Spinal cord (tissue), 10 donors: Measurements from ENCODE around the gene FRYL. TPM values are rescaled to one million over a fixed set of nuclear protein-coding genes. Genes with fewer than 3 reads are reported as not detected.
"Not testable (repeated sequence)": the region's sequence is repeated elsewhere in the genome, so short reads cannot be mapped to it uniquely, and the experiment has no call there.

ENCODE experiments used
- DNase-seq, 6 donors: peaks; one replicate each; pipeline versions ENCODE4 v3.0.0 to v3.0.0-alpha.2; 2013 to 2015; ENCODE audit warnings: low spot score in 6 of 6, low read depth in 4 of 6
- H3K27ac ChIP-seq: one replicate; pipeline ENCODE4 v1.5.1; 2013; ENCODE audit warnings: low read depth, low read length, control low read depth
- H3K27me3 ChIP-seq: one replicate; pipeline ENCODE4 v1.6.1; 2013; ENCODE audit warnings: low read length; ENCODE audit not compliant: control insufficient read depth, insufficient read depth
- H3K36me3 ChIP-seq: one replicate; pipeline ENCODE4 v1.6.1; 2013; ENCODE audit warnings: low read length; ENCODE audit not compliant: control insufficient read depth, insufficient read depth
- H3K4me1 ChIP-seq: one replicate; pipeline ENCODE4 v1.6.1; 2013; ENCODE audit warnings: low read length; ENCODE audit not compliant: control insufficient read depth, insufficient read depth
- H3K4me3 ChIP-seq: one replicate; pipeline ENCODE4 v1.5.1; 2013; ENCODE audit warnings: low read depth, low read length, control low read depth
- H3K9me3 ChIP-seq: one replicate; pipeline ENCODE4 v1.6.1; 2013; ENCODE audit warnings: low read length; ENCODE audit not compliant: control insufficient read depth, insufficient read depth
- WGBS: methylation state at CpG from one replicate; pipeline ENCODE4 v1.1.5; 2013; ENCODE audit warnings: missing lambda C conversion rate; ENCODE audit not compliant: insufficient coverage; 5-methylcytosine and 5-hydroxymethylcytosine counted together
- polyA plus RNA-seq, 2 donors: library from polyadenylated mRNA; unstranded; fragments of 120-200 nt; gene quantifications; one replicate each; pipeline ENCODE4 v1.2.1, GENCODE V29; 2013; ENCODE audit not compliant: insufficient read length in 2 of 2
- total RNA-seq, 2 donors: library from RNA; depleted of rRNA in 1 of 2; stranded (reverse); fragments of 120-200 nt in 1 of 2; fragments of >200 nt in 1 of 2; gene quantifications; one replicate each; pipeline versions ENCODE4 v1.2.3 to v1.2.4, GENCODE V29; 2013 to 2014
- donor health status: healthy.

Gene FRYL
- total and polyA plus RNA-seq, 4 donors, result 27.0 to 120 (median 55.7) TPM

DNA sequence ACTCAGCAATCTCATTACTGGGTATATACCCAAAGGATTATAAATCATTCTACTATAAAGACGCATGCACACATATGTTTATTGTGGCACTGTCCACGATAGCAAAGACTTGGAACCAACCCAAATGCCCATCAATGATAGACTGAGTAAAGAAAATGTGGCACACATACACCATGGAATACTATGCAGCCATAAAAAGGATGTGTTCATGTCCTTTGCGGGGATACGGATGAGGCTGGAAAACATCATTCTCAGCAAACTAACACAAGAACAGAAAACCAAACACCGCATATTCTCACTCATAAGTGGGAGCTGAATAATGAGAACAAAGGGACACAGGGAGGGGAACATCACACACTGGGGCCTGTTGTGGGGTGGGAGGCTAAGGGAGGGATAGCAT is 141.5 kb downstream of the FRYL start:
- WGBS, result no CpG with 5 or more reads among the region's 5 CpGs
- DNase-seq, H3K4me3 ChIP-seq, H3K4me1 ChIP-seq, H3K27ac ChIP-seq, H3K36me3 ChIP-seq, H3K27me3 ChIP-seq, H3K9me3 ChIP-seq: not testable (repeated sequence)

DNA sequence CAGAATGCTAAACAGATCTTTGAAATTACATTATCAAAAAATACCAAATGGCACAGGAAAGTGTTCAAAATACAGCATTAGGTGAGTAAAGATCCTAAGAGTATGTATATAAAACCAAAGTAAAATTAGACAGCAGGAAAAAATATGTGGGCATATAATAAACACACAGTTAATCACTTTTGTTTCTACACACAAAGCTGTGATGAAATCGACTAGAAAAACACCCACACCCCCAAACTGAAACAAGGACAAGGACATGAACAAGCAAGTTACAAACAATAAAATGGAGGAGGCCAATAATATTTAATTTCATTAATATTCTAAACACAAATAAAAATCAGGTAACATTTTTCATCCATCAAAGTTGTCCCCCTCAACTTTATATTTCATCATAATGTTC is 143.2 kb downstream of the FRYL start:
- no peak for DNase-seq
- WGBS, result no CpG with 5 or more reads among the region's 1 CpG
- H3K9me3 ChIP-seq, result no peaks in the 10 kb centered on the region
- no peaks in the 10 kb centered on the region for H3K4me1 ChIP-seq
- no peak overlapping the region for H3K4me3 ChIP-seq
- no peaks in the 10 kb centered on the region for H3K36me3 ChIP-seq
- no peaks in the 10 kb centered on the region for H3K27me3 ChIP-seq
- H3K27ac ChIP-seq, result no peak overlapping the region

DNA sequence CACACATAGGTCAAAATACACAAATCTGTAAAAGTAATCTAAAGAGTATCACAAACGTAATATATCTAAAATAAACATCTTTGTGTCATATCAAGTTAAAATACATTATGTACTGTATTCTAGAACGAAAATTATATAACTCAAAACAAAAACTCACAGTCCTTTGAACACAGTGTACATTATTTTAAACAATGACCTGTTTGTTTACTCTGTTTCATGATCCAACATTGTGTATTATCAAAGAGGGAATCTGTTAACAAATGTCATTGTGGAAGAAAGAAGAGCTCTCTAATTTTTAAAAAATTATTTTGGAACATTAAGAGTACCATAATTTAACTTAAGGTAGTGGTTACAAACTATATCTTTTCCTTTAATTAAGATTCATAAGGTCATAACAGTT is 144.1 kb downstream of the FRYL start:
- Histone ChIP-seq H3K9me3 (no peaks in the 10 kb centered on the region), H3K4me1 (no peaks in the 10 kb centered on the region), H3K4me3 (no peak overlapping the region), H3K27ac (no peak overlapping the region), H3K27me3 (no peaks in the 10 kb centered on the region), H3K36me3 (no peaks in the 10 kb centered on the region)
- WGBS, result no CpG with 5 or more reads among the region's 2 CpGs
- no peak for DNase-seq

DNA sequence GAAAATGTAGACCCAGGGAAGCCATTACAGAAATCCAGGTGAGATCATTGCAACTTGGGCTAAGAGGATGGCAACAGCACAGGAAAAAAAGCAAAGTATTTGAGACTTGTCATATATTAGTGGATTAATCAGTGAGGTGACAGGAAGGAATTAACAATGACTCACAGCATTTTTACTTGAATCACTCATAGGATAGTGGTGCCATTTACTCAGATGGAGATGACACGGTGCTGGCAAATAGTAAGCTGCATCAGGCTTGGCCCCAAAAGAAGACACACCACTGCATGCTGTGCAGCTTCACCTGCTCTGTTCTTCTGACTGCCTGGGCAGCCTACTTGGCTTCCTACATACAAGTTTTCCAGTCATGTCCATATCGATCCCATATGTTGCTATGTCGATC is 144.8 kb downstream of the FRYL start:
- 100% methylated on average over 1 of the region's 3 CpGs for WGBS
- Histone ChIP-seq H3K9me3 (no peaks in the 10 kb centered on the region), H3K4me1 (no peaks in the 10 kb centered on the region), H3K36me3 (no peaks in the 10 kb centered on the region), H3K4me3 (no peak overlapping the region), H3K27ac (no peak overlapping the region), H3K27me3 (no peaks in the 10 kb centered on the region)
- no peak for DNase-seq

DNA sequence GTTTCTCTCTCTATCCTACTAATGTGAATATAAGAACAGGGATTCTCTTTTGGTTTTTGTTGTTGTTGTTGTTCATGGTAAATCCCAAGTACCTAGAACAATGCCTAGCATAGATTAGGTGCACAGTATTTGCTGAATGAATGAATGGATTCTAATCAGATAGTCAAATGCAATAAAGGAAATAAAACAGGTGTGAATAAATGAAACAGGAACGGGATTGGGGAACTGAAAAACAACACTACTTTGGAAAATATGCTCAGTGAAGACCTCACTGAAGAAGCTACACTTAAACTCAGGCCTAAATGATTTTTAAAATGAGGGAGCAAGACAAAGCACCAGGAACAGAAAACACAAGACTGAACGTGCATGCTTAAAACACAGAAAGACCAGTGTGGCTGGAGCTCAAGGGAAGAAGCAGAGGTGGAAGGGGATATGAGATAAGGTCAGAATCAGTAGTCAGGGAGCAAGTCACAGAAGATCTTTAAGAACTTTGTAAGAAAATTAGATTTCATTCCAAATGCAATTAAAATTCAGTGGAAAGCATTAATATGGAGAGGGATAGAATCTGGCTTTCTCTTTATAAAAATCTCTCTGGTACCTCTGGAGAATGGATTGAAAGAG is 145.3 kb downstream of the FRYL start:
- DNase-seq, result no peak
- H3K4me1 ChIP-seq, result no peaks in the 10 kb centered on the region
- WGBS, result 89% methylated on average over 1 of the region's 2 CpGs
- no peak overlapping the region for H3K27ac ChIP-seq
- no peak overlapping the region for H3K4me3 ChIP-seq
- no peaks in the 10 kb centered on the region for H3K27me3 ChIP-seq
- H3K36me3 ChIP-seq, result no peaks in the 10 kb centered on the region
- no peaks in the 10 kb centered on the region for H3K9me3 ChIP-seq

DNA sequence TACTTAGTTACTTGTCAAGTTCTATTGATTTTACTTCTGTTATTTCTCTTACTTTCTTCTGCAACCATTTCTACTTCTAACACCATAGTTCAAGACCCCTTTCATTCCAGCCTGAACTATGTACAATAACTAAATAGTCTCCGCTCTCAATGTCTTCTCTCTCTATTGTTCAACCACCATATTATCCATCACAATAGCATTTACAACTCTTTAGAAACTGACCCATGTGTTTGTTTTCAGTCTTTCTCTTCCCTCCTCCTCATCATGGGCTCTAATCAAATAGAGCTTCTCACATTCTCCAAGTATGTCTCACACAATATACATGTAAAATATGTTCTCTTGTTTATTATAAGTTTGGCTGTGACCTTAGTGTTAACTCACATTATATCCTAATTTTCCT is 146.4 kb downstream of the FRYL start:
- DNase-seq, result no peak
- Histone ChIP-seq H3K27ac (no peak overlapping the region), H3K27me3 (no peaks in the 10 kb centered on the region), H3K9me3 (no peaks in the 10 kb centered on the region), H3K4me3 (no peak overlapping the region), H3K36me3 (no peaks in the 10 kb centered on the region), H3K4me1 (no peaks in the 10 kb centered on the region)
- 82% methylated on average over 1 of the region's 1 CpG for WGBS

DNA sequence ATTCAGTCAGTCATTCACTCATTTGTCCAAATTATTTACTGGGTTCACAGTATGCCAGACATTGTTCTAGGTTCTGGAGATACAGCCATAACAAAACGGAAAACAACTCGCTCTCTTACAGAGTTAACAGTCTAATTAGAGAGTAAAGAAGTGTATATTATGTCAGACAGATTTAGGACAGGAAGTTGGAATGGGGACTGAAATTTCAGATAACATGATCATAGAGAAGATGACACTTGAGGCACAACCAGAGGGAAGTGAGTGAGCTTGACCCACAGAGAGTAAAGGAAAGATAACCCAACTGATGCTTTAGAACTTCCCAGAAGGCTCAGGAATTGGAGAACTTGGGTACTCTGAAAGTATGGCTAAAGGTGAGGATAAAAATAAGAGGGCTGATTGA is 150.6 kb downstream of the FRYL start:
- no peaks in the 10 kb centered on the region for H3K9me3 ChIP-seq
- no peaks in the 10 kb centered on the region for H3K27me3 ChIP-seq
- H3K4me3 ChIP-seq, result no peak overlapping the region
- no CpG with 5 or more reads among the region's 2 CpGs for WGBS
- no peaks in the 10 kb centered on the region for H3K4me1 ChIP-seq
- H3K27ac ChIP-seq, result no peak overlapping the region
- H3K36me3 ChIP-seq, result no peaks in the 10 kb centered on the region
- DNase-seq, result no peak

DNA sequence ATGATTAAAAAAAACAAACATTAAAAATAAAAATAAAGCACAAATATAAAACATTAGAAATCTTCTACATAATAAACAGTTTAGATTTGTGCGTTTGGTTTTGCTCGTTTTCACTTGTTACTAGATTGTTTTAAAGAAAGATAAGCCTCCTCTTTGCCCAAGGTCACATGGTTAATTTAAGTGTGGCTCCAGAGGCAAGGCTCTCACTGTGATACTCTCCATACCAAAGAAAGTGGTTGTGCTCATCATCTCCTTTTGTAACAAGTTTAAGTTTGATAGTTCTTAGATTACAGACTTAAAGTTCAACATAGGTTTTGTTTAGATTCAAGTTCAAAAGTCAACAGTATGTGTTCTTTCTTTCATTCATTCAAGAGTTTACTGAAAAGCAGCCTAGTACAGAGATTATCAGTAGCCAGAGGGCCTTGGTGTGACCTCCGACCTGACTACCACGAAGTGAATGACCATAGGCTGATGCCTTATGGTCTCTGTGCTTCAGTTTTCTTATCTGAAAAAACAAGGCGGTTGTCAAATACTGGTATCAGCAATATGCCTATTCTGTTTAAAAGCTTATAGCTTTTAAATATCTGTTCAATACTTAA is 156.8 kb downstream of the FRYL start:
- Histone ChIP-seq H3K9me3 (no peaks in the 10 kb centered on the region), H3K27me3 (no peaks in the 10 kb centered on the region), H3K4me3 (no peak overlapping the region), H3K36me3 (no peaks in the 10 kb centered on the region), H3K4me1 (no peaks in the 10 kb centered on the region), H3K27ac (no peak overlapping the region)
- no CpG with 5 or more reads among the region's 5 CpGs for WGBS
- DNase-seq, result no peak

DNA sequence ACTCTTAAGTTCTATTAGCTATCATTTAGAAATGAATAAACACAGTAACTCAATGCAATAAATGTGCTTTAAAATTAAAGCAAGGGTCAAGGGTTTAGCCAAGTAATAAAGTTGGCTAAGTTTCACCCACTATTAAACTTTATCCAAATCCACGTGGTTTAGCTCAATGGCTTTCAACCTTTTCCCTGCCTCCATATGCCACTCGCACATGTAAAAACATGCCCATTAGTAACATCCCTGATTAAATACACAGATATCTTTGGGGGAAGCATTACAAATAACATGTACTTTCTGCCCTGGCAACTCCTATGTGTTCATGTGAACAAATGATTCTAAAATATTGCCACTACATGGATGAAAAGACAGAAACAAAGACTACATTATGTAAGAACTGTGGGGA is 159.2 kb downstream of the FRYL start:
- H3K27ac ChIP-seq, result no peak overlapping the region
- no peaks in the 10 kb centered on the region for H3K4me1 ChIP-seq
- DNase-seq, result no peak
- no peak overlapping the region for H3K4me3 ChIP-seq
- no CpG with 5 or more reads among the region's 2 CpGs for WGBS
- no peaks in the 10 kb centered on the region for H3K27me3 ChIP-seq
- H3K9me3 ChIP-seq, result no peaks in the 10 kb centered on the region
- no peaks in the 10 kb centered on the region for H3K36me3 ChIP-seq

DNA sequence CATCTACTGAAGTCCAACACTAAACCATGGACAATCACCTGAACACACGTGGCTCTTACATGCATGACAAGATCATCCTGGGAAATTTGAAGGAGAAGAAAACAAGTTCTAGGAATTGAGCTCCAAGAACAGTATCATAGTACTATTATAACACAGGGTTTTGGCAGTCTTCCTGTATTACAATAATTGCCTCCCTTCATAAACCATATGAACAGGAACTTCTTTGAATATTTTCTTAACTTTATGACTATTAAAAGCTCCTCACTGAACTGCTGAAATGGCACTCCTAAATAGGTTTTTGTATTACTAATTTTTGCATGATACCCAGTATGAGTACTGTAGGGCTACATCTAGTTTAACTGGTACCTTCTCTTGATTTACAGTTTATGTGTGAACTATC is 160.0 kb downstream of the FRYL start:
- no peak overlapping the region for H3K4me3 ChIP-seq
- H3K9me3 ChIP-seq, result no peaks in the 10 kb centered on the region
- no peaks in the 10 kb centered on the region for H3K4me1 ChIP-seq
- DNase-seq, result no peak
- H3K27ac ChIP-seq, result no peak overlapping the region
- no peaks in the 10 kb centered on the region for H3K36me3 ChIP-seq
- H3K27me3 ChIP-seq, result no peaks in the 10 kb centered on the region
- WGBS, result no CpG with 5 or more reads among the region's 1 CpG
